BE2C (cell line): ENCODE results near the gene MINDY1.

Experiments used
- DNase-seq: peaks from one replicate; pipeline ENCODE4 v3.0.0-alpha.2; 2020
- H3K27me3 ChIP-seq: fragments of 250-450 bp; sonication (Bioruptor Pico); 2 replicates; pipeline ENCODE4 v1.5.1; 2020; ENCODE audit warnings: mild to moderate bottlenecking
- H3K36me3 ChIP-seq: fragments of 250-450 bp; sonication (Bioruptor Pico); 2 replicates; pipeline ENCODE4 v1.5.1; 2020; ENCODE audit warnings: mild to moderate bottlenecking
- H3K4me1 ChIP-seq: fragments of 250-450 bp; sonication (Bioruptor Pico); 2 replicates; pipeline ENCODE4 v1.5.1; 2020
- H3K4me3 ChIP-seq: 2 replicates; pipeline ENCODE4 v1.5.1; 2011; ENCODE audit warnings: low read depth, low read length
- H3K9me3 ChIP-seq: fragments of 250-450 bp; sonication (Bioruptor Pico); 2 replicates; pipeline ENCODE4 v1.5.1; 2020
- CTCF ChIP-seq: IDR thresholded peaks from 2 replicates; pipeline ENCODE4 v1.5.1; 2012; ENCODE audit warnings: mild to moderate bottlenecking, low read depth, low read length

MINDY1 gene

DNA sequence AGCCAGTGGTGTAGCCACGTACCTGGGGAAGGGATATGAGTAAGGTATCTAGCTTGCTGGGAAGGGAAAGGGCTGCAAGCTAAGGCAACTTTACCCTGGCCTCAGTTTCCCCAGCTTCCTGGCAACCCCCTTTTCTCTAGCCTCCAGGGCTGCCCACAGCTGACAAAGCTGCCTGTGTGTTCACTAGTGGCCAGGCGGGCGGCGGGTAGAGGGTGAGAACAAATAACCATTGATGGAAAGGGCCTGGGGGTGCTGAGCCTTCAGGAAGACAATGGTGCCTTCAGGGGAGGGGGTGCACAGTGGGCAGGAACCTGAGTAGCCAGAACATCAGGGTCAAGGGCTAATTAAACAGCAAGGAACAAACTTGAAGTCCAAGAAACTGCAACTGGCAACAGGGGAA is 38.2 kb downstream of the MINDY1 start:
- H3K27me3 ChIP-seq = no peaks in the 10 kb centered on the region
- no peaks in the 10 kb centered on the region for H3K9me3 ChIP-seq
- no peak for DNase-seq
- TF ChIP-seq CTCF = no peak
- H3K4me3 ChIP-seq = no peak overlapping the region
- H3K4me1 ChIP-seq = peaks cover 19% of the 10 kb centered on the region
- H3K36me3 ChIP-seq = peaks cover 58% of the 10 kb centered on the region

DNA sequence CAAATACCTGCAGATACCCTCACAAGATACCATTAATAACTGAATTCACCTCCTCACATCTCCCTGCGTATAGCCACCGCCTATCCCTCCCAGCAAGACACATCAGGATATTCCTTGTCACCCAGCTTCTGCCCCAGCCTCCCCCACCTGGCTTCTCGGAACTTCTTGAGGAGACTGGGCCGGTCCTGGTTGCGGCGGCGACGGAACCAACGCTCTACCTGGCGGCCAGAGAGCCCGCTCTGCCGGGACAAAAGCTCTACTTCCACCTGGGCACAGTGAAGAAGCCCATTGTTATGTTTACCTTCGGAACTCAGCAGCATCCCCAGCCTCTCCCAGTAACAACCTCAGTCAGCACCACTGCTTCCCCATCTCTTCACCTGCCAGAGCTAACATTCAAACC is 38.8 kb downstream of the MINDY1 start:
- H3K4me3 ChIP-seq = no peak overlapping the region
- peaks cover 19% of the 10 kb centered on the region for H3K4me1 ChIP-seq
- TF ChIP-seq CTCF = no peak
- H3K9me3 ChIP-seq = no peaks in the 10 kb centered on the region
- H3K36me3 ChIP-seq = peaks cover 64% of the 10 kb centered on the region
- no peak for DNase-seq
- H3K27me3 ChIP-seq = no peaks in the 10 kb centered on the region

GRCh38 chr1:150966011-150966410 is 40.7 kb downstream of the MINDY1 start:
- Histone ChIP-seq H3K4me1 (peaks cover 2% of the 10 kb centered on the region), H3K9me3 (no peaks in the 10 kb centered on the region), H3K4me3 (no peak overlapping the region), H3K36me3 (peaks cover 77% of the 10 kb centered on the region), H3K27me3 (no peaks in the 10 kb centered on the region)
- DNase-seq = no peak
- TF ChIP-seq CTCF = no peak

GRCh38 chr1:150965605-150966004 is 41.1 kb downstream of the MINDY1 start:
- Histone ChIP-seq H3K9me3 (no peaks in the 10 kb centered on the region), H3K4me3 (no peak overlapping the region), H3K27me3 (no peaks in the 10 kb centered on the region), H3K36me3 (peaks cover 82% of the 10 kb centered on the region), H3K4me1 (no peaks in the 10 kb centered on the region; the same call in 1 of the 2 replicates)
- TF ChIP-seq CTCF = no peak
- DNase-seq = no peak

DNA sequence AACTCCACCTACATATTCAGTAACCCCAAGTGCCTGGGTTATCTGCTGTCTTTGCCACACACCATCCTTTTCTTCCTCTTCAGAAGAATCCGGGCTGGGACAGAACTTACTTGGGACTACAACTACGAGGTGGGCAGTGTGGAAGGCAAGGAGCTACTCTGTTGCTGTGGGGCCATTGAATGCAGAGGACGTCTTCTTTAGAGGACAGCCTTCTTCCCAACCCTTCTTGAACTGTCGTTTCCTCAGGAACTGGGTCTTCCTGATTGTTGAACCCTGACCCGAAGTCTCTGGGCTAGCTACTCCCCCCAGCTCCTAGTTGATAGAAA is 42.6 kb downstream of the MINDY1 start:
- no peak for TF ChIP-seq CTCF
- H3K4me1 ChIP-seq = no peaks in the 10 kb centered on the region; the same call in 1 of the 2 replicates
- no peak overlapping the region for H3K4me3 ChIP-seq
- peaks cover 93% of the 10 kb centered on the region for H3K36me3 ChIP-seq
- no peak for DNase-seq
- no peaks in the 10 kb centered on the region for H3K9me3 ChIP-seq
- no peaks in the 10 kb centered on the region for H3K27me3 ChIP-seq

- no peak for DNase-seq
- no peak for TF ChIP-seq CTCF
Observed at GRCh38 chr1:150963321-150964163, 43.2 kb downstream of the MINDY1 start.

More at GRCh38 chr1:150963321-150964163, 43.2 kb downstream of the MINDY1 start:
- Histone ChIP-seq H3K9me3 (no peaks in the 10 kb centered on the region), H3K36me3 (peaks cover 92% of the 10 kb centered on the region), H3K27me3 (no peaks in the 10 kb centered on the region), H3K4me1 (no peaks in the 10 kb centered on the region; the same call in 1 of the 2 replicates), H3K4me3 (no peak overlapping the region)
